ENCODE measurements around the gene CFAP46.
"Not testable (repeated sequence)": the region's sequence is repeated elsewhere in the genome, so short reads cannot be mapped to it uniquely, and the experiment has no call there.

The CFAP46 gene

DNA sequence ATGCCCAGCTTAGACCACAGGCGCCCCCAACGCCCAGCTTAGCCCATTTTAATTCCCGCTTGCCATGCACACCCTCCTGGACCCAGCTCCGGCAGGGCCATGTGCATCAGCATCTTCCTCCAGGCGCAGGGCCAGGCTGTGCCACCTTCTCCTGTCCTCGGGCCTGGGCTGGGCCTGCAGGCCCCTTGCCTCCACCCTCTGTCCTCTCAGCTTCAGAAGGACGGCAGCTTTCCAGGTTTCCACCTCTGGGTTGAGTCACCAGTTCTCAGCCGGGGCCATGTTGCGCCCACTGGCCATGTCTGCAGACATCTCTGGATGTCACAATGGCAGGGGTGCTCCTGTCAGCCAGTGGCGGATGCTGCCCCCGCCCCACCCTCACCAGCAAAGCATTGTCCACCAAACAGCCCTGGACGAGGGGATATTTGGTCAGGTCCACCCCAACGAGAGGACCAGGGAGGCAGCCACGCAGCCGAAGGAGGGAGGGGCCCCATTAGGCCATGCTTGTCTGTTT is 97.3 kb downstream of the CFAP46 start:
- Histone ChIP-seq H3K4me3 (ENCODE audit: low read depth in 1 of 2, low read length in 2 of 2) (no peak overlapping the region), H3K36me3 (ENCODE audit: insufficient read depth, low read length) (no peaks in the 10 kb centered on the region), H3K4me1 (ENCODE audit: insufficient read depth, low read length) (peaks cover 18% of the 10 kb centered on the region), H3K27me3 (ENCODE audit: insufficient read depth, low read length, poor library complexity) (no peaks in the 10 kb centered on the region), H3K27ac (ENCODE audit: low read length) (no peak overlapping the region), H3K79me2 (ENCODE audit: insufficient read depth, low read length) (no peaks in the 10 kb centered on the region), H2AFZ (ENCODE audit: low read depth, low read length) (no peak overlapping the region), H4K20me1 (ENCODE audit: insufficient read depth, low read length) (no peaks in the 10 kb centered on the region), H3K9me3 (ENCODE audit: insufficient read depth, low read length, severe bottlenecking) (peaks cover 14% of the 10 kb centered on the region), H3K9ac (ENCODE audit: low read depth, low read length) (no peak overlapping the region), H3K4me2 (ENCODE audit: insufficient read depth, low read length) (no peak overlapping the region)
- DNase-seq (no peak), ATAC-seq (ENCODE audit: insufficient read depth, low read depth) (no peak)
- TF ChIP-seq EZH2 (IDR thresholded peaks at IDR 0.05; ENCODE audit: borderline replicate concordance, low read depth, low read length, severe bottlenecking): no peak
- TF ChIP-seq, protein P1, sequence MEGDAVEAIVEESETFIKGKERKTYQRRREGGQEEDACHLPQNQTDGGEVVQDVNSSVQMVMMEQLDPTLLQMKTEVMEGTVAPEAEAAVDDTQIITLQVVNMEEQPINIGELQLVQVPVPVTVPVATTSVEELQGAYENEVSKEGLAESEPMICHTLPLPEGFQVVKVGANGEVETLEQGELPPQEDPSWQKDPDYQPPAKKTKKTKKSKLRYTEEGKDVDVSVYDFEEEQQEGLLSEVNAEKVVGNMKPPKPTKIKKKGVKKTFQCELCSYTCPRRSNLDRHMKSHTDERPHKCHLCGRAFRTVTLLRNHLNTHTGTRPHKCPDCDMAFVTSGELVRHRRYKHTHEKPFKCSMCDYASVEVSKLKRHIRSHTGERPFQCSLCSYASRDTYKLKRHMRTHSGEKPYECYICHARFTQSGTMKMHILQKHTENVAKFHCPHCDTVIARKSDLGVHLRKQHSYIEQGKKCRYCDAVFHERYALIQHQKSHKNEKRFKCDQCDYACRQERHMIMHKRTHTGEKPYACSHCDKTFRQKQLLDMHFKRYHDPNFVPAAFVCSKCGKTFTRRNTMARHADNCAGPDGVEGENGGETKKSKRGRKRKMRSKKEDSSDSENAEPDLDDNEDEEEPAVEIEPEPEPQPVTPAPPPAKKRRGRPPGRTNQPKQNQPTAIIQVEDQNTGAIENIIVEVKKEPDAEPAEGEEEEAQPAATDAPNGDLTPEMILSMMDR (IDR thresholded peaks at IDR 0.05; ENCODE audit: borderline replicate concordance, extremely low read depth, low read length, poor library complexity, severe bottlenecking): no peak

DNA sequence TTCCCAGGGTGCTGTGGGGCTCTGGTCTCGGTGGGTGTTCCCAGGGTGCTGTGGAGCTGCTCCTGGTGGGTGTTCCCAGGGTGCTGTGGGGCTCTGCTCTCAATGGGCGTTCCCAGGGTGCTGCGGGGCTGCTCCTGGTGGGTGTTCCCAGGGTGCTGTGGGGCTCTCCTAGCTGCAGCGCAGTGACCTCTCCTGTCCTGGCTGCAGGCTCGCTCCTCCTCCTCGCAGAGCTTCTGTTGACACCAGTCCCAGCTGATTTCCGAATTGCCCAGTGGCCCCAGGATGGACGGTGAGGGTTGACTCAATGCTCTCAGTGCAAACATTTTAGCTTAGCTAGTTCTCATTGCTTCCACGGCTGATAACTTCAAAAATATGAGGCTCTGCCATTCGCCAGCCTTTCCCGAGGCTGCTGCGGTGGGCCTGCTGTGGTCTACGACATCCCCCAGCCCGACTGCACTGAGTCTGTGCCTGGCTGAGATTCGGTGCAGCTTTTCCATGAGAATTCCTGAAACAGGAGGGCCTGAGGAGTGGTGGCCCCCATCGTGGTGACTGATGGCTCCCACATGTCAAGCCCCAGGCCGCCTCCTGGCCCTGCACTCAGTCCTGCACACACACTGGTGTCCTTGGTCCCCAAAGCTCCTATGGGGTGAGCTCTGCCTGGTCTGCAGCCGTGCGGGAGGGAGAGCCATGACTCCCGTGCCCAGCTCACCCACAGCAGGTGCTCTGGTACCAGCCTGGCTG is 98.1 kb downstream of the CFAP46 start:
- Histone ChIP-seq H3K4me3 (ENCODE audit: low read depth in 1 of 2, low read length in 2 of 2) (no peak overlapping the region), H3K4me2 (ENCODE audit: insufficient read depth, low read length) (no peak overlapping the region), H4K20me1 (ENCODE audit: insufficient read depth, low read length) (no peaks in the 10 kb centered on the region), H2AFZ (ENCODE audit: low read depth, low read length) (no peak overlapping the region), H3K9me3 (ENCODE audit: insufficient read depth, low read length, severe bottlenecking) (peaks cover 14% of the 10 kb centered on the region), H3K4me1 (ENCODE audit: insufficient read depth, low read length) (peaks cover 18% of the 10 kb centered on the region), H3K27me3 (ENCODE audit: insufficient read depth, low read length, poor library complexity) (no peaks in the 10 kb centered on the region), H3K79me2 (ENCODE audit: insufficient read depth, low read length) (no peaks in the 10 kb centered on the region), H3K27ac (ENCODE audit: low read length) (no peak overlapping the region), H3K9ac (ENCODE audit: low read depth, low read length) (no peak overlapping the region), H3K36me3 (ENCODE audit: insufficient read depth, low read length) (no peaks in the 10 kb centered on the region)
- no peak for TF ChIP-seq EZH2 (IDR thresholded peaks at IDR 0.05; ENCODE audit: borderline replicate concordance, low read depth, low read length, severe bottlenecking)
- TF ChIP-seq, protein P1 (IDR thresholded peaks at IDR 0.05; ENCODE audit: borderline replicate concordance, extremely low read depth, low read length, poor library complexity, severe bottlenecking): no peak
- ATAC-seq (ENCODE audit: insufficient read depth, low read depth) (no peak), DNase-seq (no peak)

DNA sequence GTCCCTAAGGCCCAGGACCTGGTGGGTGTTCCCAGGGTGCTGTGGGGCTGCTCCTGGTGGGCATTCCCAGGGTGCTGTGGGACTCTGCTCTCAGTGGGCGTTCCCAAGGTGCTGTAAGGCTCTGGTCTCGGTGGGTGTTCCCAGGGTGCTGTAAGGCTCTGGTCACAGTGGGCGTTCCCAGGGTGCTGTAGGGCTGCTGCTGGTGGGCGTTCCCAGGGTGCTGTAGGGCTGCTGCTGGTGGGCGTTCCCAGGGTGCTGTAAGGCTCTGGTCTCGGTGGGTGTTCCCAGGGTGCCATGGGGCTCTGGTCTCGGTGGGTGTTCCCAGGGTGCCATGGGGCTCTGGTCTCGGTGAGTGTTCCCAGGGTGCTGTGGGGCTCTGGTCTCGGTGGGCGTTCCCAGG is 99.1 kb downstream of the CFAP46 start:
- not testable (repeated sequence) for H2AFZ ChIP-seq (ENCODE audit: low read depth, low read length); H3K4me2 ChIP-seq (ENCODE audit: insufficient read depth, low read length); H3K27ac ChIP-seq (ENCODE audit: low read length); H3K4me3 ChIP-seq (ENCODE audit: low read depth in 1 of 2, low read length in 2 of 2); H3K79me2 ChIP-seq (ENCODE audit: insufficient read depth, low read length); H3K36me3 ChIP-seq (ENCODE audit: insufficient read depth, low read length); ATAC-seq (ENCODE audit: insufficient read depth, low read depth); H4K20me1 ChIP-seq (ENCODE audit: insufficient read depth, low read length); DNase-seq; H3K9ac ChIP-seq (ENCODE audit: low read depth, low read length); H3K27me3 ChIP-seq (ENCODE audit: insufficient read depth, low read length, poor library complexity)
- peaks cover 14% of the 10 kb centered on the region for H3K4me1 ChIP-seq (ENCODE audit: insufficient read depth, low read length)
- peaks cover 14% of the 10 kb centered on the region for H3K9me3 ChIP-seq (ENCODE audit: insufficient read depth, low read length, severe bottlenecking)

DNA sequence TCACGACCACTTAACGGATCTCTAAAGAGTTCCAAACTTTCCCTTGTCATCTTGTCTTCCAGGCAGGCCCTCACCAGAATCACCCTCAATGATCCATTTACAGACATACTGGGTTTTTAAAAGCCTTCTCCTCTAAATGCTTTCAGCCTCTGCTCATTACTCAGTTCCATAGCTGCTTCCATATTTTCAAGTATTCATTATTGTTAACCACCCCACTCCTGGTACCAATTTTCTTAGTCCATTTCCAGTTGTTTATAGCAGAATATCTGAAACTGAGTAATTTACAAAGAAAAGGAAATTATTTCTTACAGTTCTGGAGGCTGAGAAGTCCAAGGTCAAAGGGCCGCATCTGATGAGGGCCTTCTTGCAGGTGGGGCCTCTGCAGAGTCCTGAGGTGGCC is 100.0 kb downstream of the CFAP46 start:
- Histone ChIP-seq H3K4me3 (ENCODE audit: low read depth in 1 of 2, low read length in 2 of 2) (no peak overlapping the region), H3K27ac (ENCODE audit: low read length) (no peak overlapping the region), H3K9me3 (ENCODE audit: insufficient read depth, low read length, severe bottlenecking) (peaks cover 14% of the 10 kb centered on the region), H3K9ac (ENCODE audit: low read depth, low read length) (no peak overlapping the region), H3K4me2 (ENCODE audit: insufficient read depth, low read length) (no peak overlapping the region), H3K27me3 (ENCODE audit: insufficient read depth, low read length, poor library complexity) (no peaks in the 10 kb centered on the region), H3K79me2 (ENCODE audit: insufficient read depth, low read length) (no peaks in the 10 kb centered on the region), H3K36me3 (ENCODE audit: insufficient read depth, low read length) (no peaks in the 10 kb centered on the region), H4K20me1 (ENCODE audit: insufficient read depth, low read length) (0 out of 2 replicates have a peak, but pooled peaks cover 3% of the 10 kb centered on the region), H2AFZ (ENCODE audit: low read depth, low read length) (no peak overlapping the region), H3K4me1 (ENCODE audit: insufficient read depth, low read length) (peaks cover 5% of the 10 kb centered on the region)
- no peak for DNase-seq
- no peak for ATAC-seq (ENCODE audit: insufficient read depth, low read depth)
- no peak for TF ChIP-seq EZH2 (IDR thresholded peaks at IDR 0.05; ENCODE audit: borderline replicate concordance, low read depth, low read length, severe bottlenecking)
- TF ChIP-seq, protein P1 (IDR thresholded peaks at IDR 0.05; ENCODE audit: borderline replicate concordance, extremely low read depth, low read length, poor library complexity, severe bottlenecking): no peak
